Right atrium auricular region (tissue), 2 donors: ENCODE data around the gene PHB1. TPM values are rescaled to one million over a fixed set of nuclear protein-coding genes. Genes with fewer than 3 reads are reported as not detected.

Experiments
- DNase-seq: peaks from one replicate; pipeline ENCODE4 v3.0.0-alpha.2; 2019; ENCODE audit warnings: low spot score
- H3K27ac ChIP-seq, 2 donors: fragments of 200-600 bp; sonication (generic); 1 replicate in 1 of 2; 2 replicates in 1 of 2; pipeline ENCODE4 v1.5.1; 2016 to 2019
- H3K27me3 ChIP-seq, 2 donors: fragments of 200-600 bp; sonication (generic); one replicate each; pipeline versions ENCODE4 v1.5.1 to v1.6.0; 2017 to 2019
- H3K36me3 ChIP-seq: fragments of 200-600 bp; sonication (generic); one replicate; pipeline ENCODE4 v1.5.1; 2016
- H3K4me1 ChIP-seq, 2 donors: fragments of 200-600 bp; sonication (generic); one replicate each; pipeline versions ENCODE4 v1.5.1 to v1.6.0; 2017 to 2019
- H3K4me3 ChIP-seq, 2 donors: fragments of 200-600 bp; sonication (generic); 1 replicate in 1 of 2; 2 replicates in 1 of 2; pipeline ENCODE4 v1.5.1; 2017 to 2019; ENCODE audit warnings: mild to moderate bottlenecking in 1 of 2, moderate library complexity in 1 of 2
- H3K9me3 ChIP-seq, 2 donors: fragments of 200-600 bp; sonication (generic); one replicate each; pipeline ENCODE4 v1.5.1; 2019
- total RNA-seq, 2 donors: library from RNA; depleted of rRNA; stranded (reverse); fragments of >200 nt; gene quantifications; one replicate each; pipeline ENCODE4 v1.1.0, GENCODE V29; 2016
- TF ChIP-seq, protein P1 (sequence below), 2 donors: fragments of 200-600 bp; sonication (generic); IDR thresholded peaks; one replicate each; pipeline ENCODE4 v1.5.1; 2019; ENCODE audit warnings: antibody characterized with exemption in 2 of 2

The PHB1 gene
- total RNA-seq, 2 donors from 2014 or later, result 108 to 123 TPM

DNA sequence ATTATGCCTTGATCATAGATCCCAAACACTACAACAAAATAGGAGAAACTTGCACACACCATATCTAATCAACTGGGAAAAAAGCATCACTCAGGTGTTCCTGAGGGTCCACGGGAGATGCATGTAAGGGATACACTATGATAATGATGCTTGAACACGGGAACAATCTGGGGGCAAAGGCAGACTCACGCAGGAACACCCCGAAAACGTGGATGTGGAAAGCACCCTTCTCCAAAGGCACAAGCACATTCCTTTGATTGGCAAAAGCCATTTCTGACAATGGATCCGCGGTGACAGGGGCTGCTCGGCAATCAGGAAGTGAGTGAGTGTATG is 53.9 kb downstream of the PHB1 start:
- Histone ChIP-seq H3K4me3 (peak overlapping the region; percentile 91 to 94), H3K9me3 (no peaks in the 10 kb centered on the region), H3K4me1 (peaks cover 0 to 26% of the 10 kb centered on the region in 2 donors), H3K27me3 (no peaks in the 10 kb centered on the region), H3K36me3 (no peaks in the 10 kb centered on the region), H3K27ac (peak overlapping the region in 1 of 2 donors; percentile 92)
- TF ChIP-seq, protein P1, sequence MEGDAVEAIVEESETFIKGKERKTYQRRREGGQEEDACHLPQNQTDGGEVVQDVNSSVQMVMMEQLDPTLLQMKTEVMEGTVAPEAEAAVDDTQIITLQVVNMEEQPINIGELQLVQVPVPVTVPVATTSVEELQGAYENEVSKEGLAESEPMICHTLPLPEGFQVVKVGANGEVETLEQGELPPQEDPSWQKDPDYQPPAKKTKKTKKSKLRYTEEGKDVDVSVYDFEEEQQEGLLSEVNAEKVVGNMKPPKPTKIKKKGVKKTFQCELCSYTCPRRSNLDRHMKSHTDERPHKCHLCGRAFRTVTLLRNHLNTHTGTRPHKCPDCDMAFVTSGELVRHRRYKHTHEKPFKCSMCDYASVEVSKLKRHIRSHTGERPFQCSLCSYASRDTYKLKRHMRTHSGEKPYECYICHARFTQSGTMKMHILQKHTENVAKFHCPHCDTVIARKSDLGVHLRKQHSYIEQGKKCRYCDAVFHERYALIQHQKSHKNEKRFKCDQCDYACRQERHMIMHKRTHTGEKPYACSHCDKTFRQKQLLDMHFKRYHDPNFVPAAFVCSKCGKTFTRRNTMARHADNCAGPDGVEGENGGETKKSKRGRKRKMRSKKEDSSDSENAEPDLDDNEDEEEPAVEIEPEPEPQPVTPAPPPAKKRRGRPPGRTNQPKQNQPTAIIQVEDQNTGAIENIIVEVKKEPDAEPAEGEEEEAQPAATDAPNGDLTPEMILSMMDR (IDR thresholded peaks at IDR 0.05), result no peak
- DNase-seq, result no peak

DNA sequence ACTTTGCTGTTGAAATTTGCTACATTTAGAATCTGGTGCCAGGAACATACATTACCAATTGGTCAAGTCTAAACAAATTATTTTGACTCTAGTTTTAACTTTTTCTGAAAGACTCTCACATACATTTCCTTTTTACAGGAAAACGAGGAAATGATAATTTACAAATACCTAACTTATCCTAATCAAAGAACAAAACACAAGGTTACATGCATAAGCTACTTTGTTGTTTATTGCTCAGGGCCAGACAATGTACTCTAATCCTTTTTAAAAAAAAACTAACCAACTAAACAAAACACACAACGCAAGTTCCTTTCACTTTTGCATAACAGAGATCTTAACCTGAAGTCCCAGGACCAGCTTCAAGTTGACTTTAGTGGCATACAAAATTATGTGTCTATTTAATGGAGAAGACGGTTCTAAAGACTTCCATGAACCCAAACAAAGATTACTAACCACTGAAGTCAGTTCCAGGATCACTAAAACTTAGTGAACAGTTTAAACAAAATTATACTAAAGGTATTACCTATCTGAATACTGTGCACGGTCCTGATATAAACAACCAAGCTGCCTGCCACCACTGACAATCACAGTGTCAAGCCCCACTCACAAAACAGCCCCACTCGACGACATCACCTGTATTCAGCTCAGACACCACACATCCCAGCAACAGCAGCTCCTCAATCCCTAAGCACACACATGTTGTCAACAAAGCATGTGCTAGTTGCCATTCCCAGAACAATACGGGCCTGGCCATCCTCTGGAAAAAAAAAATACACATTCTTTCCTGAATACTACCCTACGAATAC is 54.5 kb downstream of the PHB1 start:
- H3K9me3 ChIP-seq, result no peaks in the 10 kb centered on the region
- no peak for DNase-seq
- no peaks in the 10 kb centered on the region for H3K27me3 ChIP-seq
- H3K4me3 ChIP-seq, result peak overlapping the region in 1 of 2 donors; percentile 91
- peaks cover 0 to 26% of the 10 kb centered on the region in 2 donors for H3K4me1 ChIP-seq
- TF ChIP-seq, protein P1 (IDR thresholded peaks at IDR 0.05), result no peak
- H3K36me3 ChIP-seq, result no peaks in the 10 kb centered on the region
- no peak overlapping the region for H3K27ac ChIP-seq

DNA sequence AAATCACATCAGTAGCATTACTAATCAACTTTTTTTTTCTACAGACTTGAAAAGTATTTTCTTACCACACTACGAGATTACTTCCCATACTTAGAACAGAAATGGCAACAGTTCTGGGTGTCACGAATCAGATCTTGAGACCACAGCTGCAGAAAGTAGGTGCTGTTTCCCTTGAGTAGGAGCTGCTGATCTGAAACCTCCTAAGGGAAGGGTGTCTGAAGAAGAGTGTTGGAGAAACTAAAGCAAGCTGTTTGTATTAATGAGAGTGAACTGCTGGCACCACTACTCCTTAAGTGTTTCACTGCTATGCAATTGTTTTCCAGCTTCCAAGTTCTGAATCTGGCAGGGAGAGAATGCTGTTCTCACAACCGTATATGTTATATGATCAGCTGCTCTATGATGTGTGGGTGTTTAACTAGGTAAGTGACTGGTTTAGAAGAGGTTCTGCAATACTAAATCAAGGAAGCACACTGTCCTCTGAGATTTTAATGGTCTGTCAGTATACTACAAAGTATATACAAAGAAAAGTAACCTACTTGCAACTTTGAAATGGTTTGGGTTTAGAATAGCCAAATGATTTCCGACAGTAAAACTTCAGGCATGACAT is 55.9 kb downstream of the PHB1 start:
- Histone ChIP-seq H3K4me1 (peaks cover 0 to 26% of the 10 kb centered on the region in 2 donors), H3K27ac (no peak overlapping the region)

DNA sequence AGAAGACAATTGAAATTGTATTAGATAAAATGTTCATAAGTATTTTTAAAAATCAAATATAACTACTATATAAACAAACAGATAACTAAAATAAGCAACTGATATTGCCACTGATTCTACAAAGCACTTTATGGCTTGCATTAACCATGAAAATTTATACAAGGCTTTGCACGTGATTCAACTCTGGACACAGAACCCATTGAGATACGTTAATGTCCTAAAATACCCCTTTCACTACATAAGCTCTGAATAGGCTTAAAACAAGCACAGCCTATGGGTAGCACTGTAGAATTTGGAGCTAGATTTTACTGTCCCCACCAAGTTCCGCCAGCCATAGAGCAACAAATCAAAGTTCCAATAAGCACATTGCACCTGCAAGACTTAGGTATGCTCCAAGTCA is 57.2 kb downstream of the PHB1 start:
- no peaks in the 10 kb centered on the region for H3K36me3 ChIP-seq
- H3K27ac ChIP-seq, result no peak overlapping the region
- TF ChIP-seq, protein P1 (IDR thresholded peaks at IDR 0.05), result no peak
- no peaks in the 10 kb centered on the region for H3K9me3 ChIP-seq
- no peak overlapping the region for H3K4me3 ChIP-seq
- H3K27me3 ChIP-seq, result no peaks in the 10 kb centered on the region
- no peak for DNase-seq
- peaks cover 0 to 26% of the 10 kb centered on the region in 2 donors for H3K4me1 ChIP-seq

More for the DNA sequence above, 55.9 kb downstream of the PHB1 start:
- TF ChIP-seq, protein P1 (IDR thresholded peaks at IDR 0.05), result no peak
- H3K36me3 ChIP-seq, result no peaks in the 10 kb centered on the region
- no peak overlapping the region for H3K4me3 ChIP-seq
- H3K9me3 ChIP-seq, result no peaks in the 10 kb centered on the region
- H3K27me3 ChIP-seq, result no peaks in the 10 kb centered on the region
- no peak for DNase-seq

DNA sequence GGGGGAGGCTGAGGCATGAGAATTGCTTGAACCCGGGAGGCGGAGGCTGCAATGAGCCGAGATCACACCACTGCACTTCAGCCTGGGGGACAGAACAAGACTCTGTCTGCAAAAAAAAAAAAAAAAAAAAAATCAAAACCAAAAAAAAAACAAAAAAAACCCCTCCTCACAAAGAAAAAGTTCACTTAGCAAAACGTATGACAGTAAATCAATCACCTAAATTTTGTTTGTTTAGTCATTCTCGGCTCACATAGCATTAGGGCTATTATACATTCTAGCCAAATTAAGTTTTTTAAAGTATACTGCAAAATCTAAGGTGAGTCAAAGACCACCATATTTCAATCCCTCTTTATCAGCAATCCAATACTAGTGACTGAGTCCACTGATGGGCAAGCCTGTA is 58.4 kb downstream of the PHB1 start:
- Histone ChIP-seq H3K27ac (no peak overlapping the region), H3K36me3 (no peaks in the 10 kb centered on the region), H3K9me3 (no peaks in the 10 kb centered on the region), H3K4me3 (no peak overlapping the region), H3K4me1 (peaks cover 0 to 26% of the 10 kb centered on the region in 2 donors), H3K27me3 (no peaks in the 10 kb centered on the region)
- DNase-seq, result no peak
- TF ChIP-seq, protein P1 (IDR thresholded peaks at IDR 0.05), result no peak

Other genes starting within 250 kb of the PHB1 start
- 1 to 10 TPM in 1 of 2 donors, under 1 TPM in 1; 0.90 to 1.4 TPM for gene GNGT2, start 204.3 kb downstream of the PHB1 start, total RNA-seq
- 1 to 10 TPM; 6.7 to 8.2 TPM for gene ABI3, start 204.2 kb downstream of the PHB1 start, total RNA-seq
- gene PHOSPHO1, start 184.1 kb downstream of the PHB1 start, total RNA-seq, result 1 to 10 TPM in 1 of 2 donors, under 1 TPM in 1; 0.56 to 2.2 TPM
- 10 to 100 TPM; 24.6 to 25.4 TPM for gene ZNF652, start 52.6 kb downstream of the PHB1 start, total RNA-seq
- 10 to 100 TPM; 13.9 to 16.7 TPM for gene NGFR, start 80.4 kb upstream of the PHB1 start, total RNA-seq
- 1 to 10 TPM; 3.4 to 8.8 TPM for gene NXPH3, start 161.0 kb upstream of the PHB1 start, total RNA-seq